Aorta (tissue), 5 donors: ENCODE results near the gene ARHGEF12. TPM values are rescaled to one million over a fixed set of nuclear protein-coding genes. Genes with fewer than 3 reads are reported as not detected.
A peak's percentile ranks its signal among the peaks of the same experiment; 100 is the strongest.

ENCODE experiments used
- ATAC-seq: fragments of 200-7000 bp; cut with Tn5 transposase; one replicate; pipeline ENCODE4 v1.9.1; 2022; ENCODE audit warnings: moderate library complexity; ENCODE audit not compliant: low FRiP score
- DNase-seq, 2 donors: peaks; one replicate each; pipeline ENCODE4 v3.0.0-alpha.2; 2020
- H3K27ac ChIP-seq, 2 donors: one replicate each; pipeline ENCODE4 v1.5.1; 2013; ENCODE audit warnings: low read length in 2 of 2, mild to moderate bottlenecking in 2 of 2, moderate library complexity in 2 of 2, control low read depth in 1 of 2, inconsistent platforms in 1 of 2, low read depth in 1 of 2
- H3K27me3 ChIP-seq, 2 donors: one replicate each; pipeline ENCODE4 v1.6.1; 2013; ENCODE audit warnings: control low read depth in 1 of 2, low read length in 1 of 2, mild to moderate bottlenecking in 1 of 2, moderate library complexity in 1 of 2; ENCODE audit not compliant: insufficient read depth in 2 of 2, control insufficient read depth in 1 of 2
- H3K36me3 ChIP-seq, 2 donors: one replicate each; pipeline ENCODE4 v1.6.1; 2013; ENCODE audit warnings: control low read depth in 1 of 2, low read length in 1 of 2, mild to moderate bottlenecking in 1 of 2; ENCODE audit not compliant: insufficient read depth in 2 of 2, control insufficient read depth in 1 of 2
- H3K4me1 ChIP-seq, 2 donors: one replicate each; pipeline ENCODE4 v1.6.1; 2013; ENCODE audit warnings: low read length in 2 of 2, control low read depth in 1 of 2, mild to moderate bottlenecking in 1 of 2, moderate library complexity in 1 of 2; ENCODE audit not compliant: insufficient read depth in 2 of 2, control insufficient read depth in 1 of 2
- H3K4me3 ChIP-seq, 2 donors: one replicate each; pipeline ENCODE4 v1.5.1; 2013; ENCODE audit warnings: low read length in 2 of 2, control low read depth in 1 of 2, mild to moderate bottlenecking in 1 of 2
- H3K9me3 ChIP-seq: one replicate; pipeline ENCODE4 v1.6.1; 2013; ENCODE audit warnings: mild to moderate bottlenecking, low read length; ENCODE audit not compliant: control insufficient read depth
- WGBS, 2 donors: extraction: QIAGEN DNeasy Blood & Tissue Kit; methylation state at CpG; one replicate each; pipeline ENCODE4 v1.1.7; 2013; 5-methylcytosine and 5-hydroxymethylcytosine counted together
- intact Hi-C, 2 donors: fragments of 100-400 bp; cut with DNase I; formaldehyde crosslinking; loops; one replicate each; pipeline versions ENCODE4 v1.14.2 to v1.15.0; 2022
- polyA plus RNA-seq, 2 donors: library from polyadenylated mRNA; stranded (reverse); fragments of 200-250 nt; gene quantifications; one replicate each; pipeline ENCODE4 v1.2.3, GENCODE V29; 2013
- total RNA-seq, 2 donors: library from RNA; stranded (reverse); fragmentation: NEBNext Ultra II Directional; extraction: Animal tissue kit (Norgen Biotek cat#: 25700); gene quantifications; one replicate each; pipeline ENCODE4 v1.2.1, GENCODE V29; 2021
- donor health status: healthy with polysubstance abuse.
- donor health status: Bipolar disorder and iron deficiency.
- donor health status: DM: no; HTN: no; CAD: no.
- donor health status: DM: no; HTN: no; CAD: no.
- donor health status: DM: yes; HTN: yes; CAD: no.

The ARHGEF12 gene
- total and polyA plus RNA-seq, 4 donors = 21.7 to 143 (median 75.8) TPM

- ATAC-seq (peak; percentile 43), DNase-seq (peak; percentile 59 to 80)
- H3K9me3 ChIP-seq = no peaks in the 10 kb centered on the region
- no peaks in the 10 kb centered on the region for H3K4me1 ChIP-seq
- H3K27me3 ChIP-seq = no peaks in the 10 kb centered on the region
- no peak overlapping the region for H3K4me3 ChIP-seq
- 25 to 27% methylated on average over 16 of the region's 16 CpGs for WGBS, 2 donors
- no peaks in the 10 kb centered on the region for H3K36me3 ChIP-seq
- intact Hi-C loops = no loop called here
- H3K27ac ChIP-seq = no peak overlapping the region
Observed at GRCh38 chr11:120527111-120527761, 191.0 kb downstream of the ARHGEF12 start.

- Histone ChIP-seq H3K36me3 (no peaks in the 10 kb centered on the region), H3K4me3 (no peak overlapping the region), H3K9me3 (no peaks in the 10 kb centered on the region), H3K27me3 (no peaks in the 10 kb centered on the region), H3K4me1 (no peaks in the 10 kb centered on the region), H3K27ac (no peak overlapping the region)
- ATAC-seq (no peak), DNase-seq (peak in 1 of 2 donors; percentile 15)
- 91 to 93% methylated on average over 4 of the region's 4 CpGs for WGBS, 2 donors
- intact Hi-C loops = no loop called here
Observed at GRCh38 chr11:120528749-120529148, 192.5 kb downstream of the ARHGEF12 start.

GRCh38 chr11:120529214-120529613 is 193.0 kb downstream of the ARHGEF12 start:
- Histone ChIP-seq H3K4me3 (no peak overlapping the region), H3K9me3 (no peaks in the 10 kb centered on the region), H3K27me3 (no peaks in the 10 kb centered on the region), H3K4me1 (no peaks in the 10 kb centered on the region), H3K27ac (no peak overlapping the region), H3K36me3 (no peaks in the 10 kb centered on the region)
- WGBS, 2 donors = 85 to 89% methylated on average over 7 of the region's 7 CpGs
- intact Hi-C loops = no loop called here
- DNase-seq = peak; percentile 10 to 33
- no peak for ATAC-seq

- intact Hi-C loops = no loop called here
Observed at GRCh38 chr11:120529911-120530310, 193.7 kb downstream of the ARHGEF12 start.

GRCh38 chr11:120532082-120532831 is 196.0 kb downstream of the ARHGEF12 start:
- no peaks in the 10 kb centered on the region for H3K27me3 ChIP-seq
- ATAC-seq = no peak
- intact Hi-C loops = no loop called here
- 63% methylated on average over 16 of the region's 16 CpGs for WGBS, 2 donors
- H3K4me1 ChIP-seq = no peaks in the 10 kb centered on the region
- H3K4me3 ChIP-seq = no peak overlapping the region
- no peak for DNase-seq
- no peaks in the 10 kb centered on the region for H3K9me3 ChIP-seq
- no peaks in the 10 kb centered on the region for H3K36me3 ChIP-seq
- H3K27ac ChIP-seq = no peak overlapping the region

More at GRCh38 chr11:120529911-120530310, 193.7 kb downstream of the ARHGEF12 start:
- Histone ChIP-seq H3K36me3 (no peaks in the 10 kb centered on the region), H3K27ac (no peak overlapping the region), H3K4me3 (no peak overlapping the region), H3K9me3 (no peaks in the 10 kb centered on the region), H3K27me3 (no peaks in the 10 kb centered on the region), H3K4me1 (no peaks in the 10 kb centered on the region)
- ATAC-seq = no peak
- 87% methylated on average over 6 of the region's 6 CpGs for WGBS, 2 donors
- peak; percentile 7 to 25 for DNase-seq

GRCh38 chr11:120532832-120533196 is 196.6 kb downstream of the ARHGEF12 start:
- no peaks in the 10 kb centered on the region for H3K27me3 ChIP-seq

GRCh38 chr11:120536091-120536796 is 200.0 kb downstream of the ARHGEF12 start:
- no peak for ATAC-seq

More at GRCh38 chr11:120532832-120533196, 196.6 kb downstream of the ARHGEF12 start:
- no peaks in the 10 kb centered on the region for H3K36me3 ChIP-seq
- DNase-seq (no peak), ATAC-seq (no peak)
- intact Hi-C loops = no loop called here
- no peak overlapping the region for H3K27ac ChIP-seq
- H3K4me1 ChIP-seq = no peaks in the 10 kb centered on the region
- WGBS, 2 donors = 26 to 31% methylated on average over 5 of the region's 5 CpGs
- no peak overlapping the region for H3K4me3 ChIP-seq
- H3K9me3 ChIP-seq = no peaks in the 10 kb centered on the region

GRCh38 chr11:120536797-120537169 is 200.6 kb downstream of the ARHGEF12 start:
- ATAC-seq = no peak
- Histone ChIP-seq H3K4me3 (no peak overlapping the region), H3K27me3 (no peaks in the 10 kb centered on the region), H3K9me3 (no peaks in the 10 kb centered on the region), H3K27ac (no peak overlapping the region), H3K36me3 (no peaks in the 10 kb centered on the region), H3K4me1 (no peaks in the 10 kb centered on the region)
- DNase-seq = no peak
- intact Hi-C loops = no loop called here
- 92 to 93% methylated on average over 11 of the region's 11 CpGs for WGBS, 2 donors

More at GRCh38 chr11:120536091-120536796, 200.0 kb downstream of the ARHGEF12 start:
- 93 to 95% methylated on average over 13 of the region's 13 CpGs for WGBS, 2 donors
- no peaks in the 10 kb centered on the region for H3K27me3 ChIP-seq
- no peak overlapping the region for H3K4me3 ChIP-seq
- H3K36me3 ChIP-seq = no peaks in the 10 kb centered on the region
- H3K9me3 ChIP-seq = no peaks in the 10 kb centered on the region
- H3K27ac ChIP-seq = no peak overlapping the region
- no peaks in the 10 kb centered on the region for H3K4me1 ChIP-seq
- DNase-seq = no peak
- intact Hi-C loops = no loop called here
